ENCODE measurements around the gene DOCK10.

DOCK10 gene

GRCh38 chr2:224892574-224893204 is 149.6 kb downstream of the DOCK10 start:
- no peaks in the 10 kb centered on the region for H3K79me2 ChIP-seq (ENCODE audit: insufficient read depth, low read length)
- no peak for DNase-seq
- no peaks in the 10 kb centered on the region for H4K20me1 ChIP-seq (ENCODE audit: insufficient read depth, low read length)
- no peak overlapping the region for H3K9ac ChIP-seq (ENCODE audit: low read depth, low read length)
- H2AFZ ChIP-seq (ENCODE audit: low read depth, low read length): no peak overlapping the region
- no peak overlapping the region for H3K4me3 ChIP-seq (ENCODE audit: low read depth in 1 of 2, low read length in 2 of 2)
- no peak for TF ChIP-seq CTCF (IDR thresholded peaks at IDR 0.05; ENCODE audit: borderline replicate concordance, extremely low read depth, low read length, poor library complexity, severe bottlenecking)
- no peak for TF ChIP-seq EZH2 (IDR thresholded peaks at IDR 0.05; ENCODE audit: borderline replicate concordance, low read depth, low read length, severe bottlenecking)
- H3K27me3 ChIP-seq (ENCODE audit: insufficient read depth, low read length, poor library complexity): no peaks in the 10 kb centered on the region
- peaks cover 52% of the 10 kb centered on the region for H3K36me3 ChIP-seq (ENCODE audit: insufficient read depth, low read length)
- no peaks in the 10 kb centered on the region for H3K9me3 ChIP-seq (ENCODE audit: insufficient read depth, low read length, severe bottlenecking)
- no peak overlapping the region for H3K27ac ChIP-seq (ENCODE audit: low read length)
- H3K4me2 ChIP-seq (ENCODE audit: insufficient read depth, low read length): no peak overlapping the region
- no peaks in the 10 kb centered on the region for H3K4me1 ChIP-seq (ENCODE audit: insufficient read depth, low read length)
- no peak for ATAC-seq (ENCODE audit: insufficient read depth, low read depth)

- Histone ChIP-seq H3K27ac (ENCODE audit: low read length) (no peak overlapping the region), H3K4me1 (ENCODE audit: insufficient read depth, low read length) (no peaks in the 10 kb centered on the region), H3K4me2 (ENCODE audit: insufficient read depth, low read length) (no peak overlapping the region), H4K20me1 (ENCODE audit: insufficient read depth, low read length) (no peaks in the 10 kb centered on the region), H3K9ac (ENCODE audit: low read depth, low read length) (no peak overlapping the region), H3K4me3 (ENCODE audit: low read depth in 1 of 2, low read length in 2 of 2) (no peak overlapping the region), H3K36me3 (ENCODE audit: insufficient read depth, low read length) (peaks cover 54% of the 10 kb centered on the region), H3K79me2 (ENCODE audit: insufficient read depth, low read length) (no peaks in the 10 kb centered on the region), H3K9me3 (ENCODE audit: insufficient read depth, low read length, severe bottlenecking) (no peaks in the 10 kb centered on the region), H2AFZ (ENCODE audit: low read depth, low read length) (no peak overlapping the region), H3K27me3 (ENCODE audit: insufficient read depth, low read length, poor library complexity) (no peaks in the 10 kb centered on the region)
- ATAC-seq (ENCODE audit: insufficient read depth, low read depth) (no peak), DNase-seq (no peak)
- TF ChIP-seq CTCF (IDR thresholded peaks at IDR 0.05; ENCODE audit: borderline replicate concordance, extremely low read depth, low read length, poor library complexity, severe bottlenecking): no peak
- no peak for TF ChIP-seq EZH2 (IDR thresholded peaks at IDR 0.05; ENCODE audit: borderline replicate concordance, low read depth, low read length, severe bottlenecking)
These were observed 151.9 kb downstream of the DOCK10 start for GRCh38 chr2:224890372-224890771.

GRCh38 chr2:224887141-224887540 is 155.1 kb downstream of the DOCK10 start:
- Histone ChIP-seq H3K9ac (ENCODE audit: low read depth, low read length) (no peak overlapping the region), H3K27ac (ENCODE audit: low read length) (no peak overlapping the region), H3K79me2 (ENCODE audit: insufficient read depth, low read length) (no peaks in the 10 kb centered on the region), H4K20me1 (ENCODE audit: insufficient read depth, low read length) (no peaks in the 10 kb centered on the region), H3K4me2 (ENCODE audit: insufficient read depth, low read length) (no peak overlapping the region), H3K36me3 (ENCODE audit: insufficient read depth, low read length) (peaks cover 59% of the 10 kb centered on the region), H3K4me3 (ENCODE audit: low read depth in 1 of 2, low read length in 2 of 2) (no peak overlapping the region), H3K9me3 (ENCODE audit: insufficient read depth, low read length, severe bottlenecking) (no peaks in the 10 kb centered on the region), H2AFZ (ENCODE audit: low read depth, low read length) (no peak overlapping the region), H3K4me1 (ENCODE audit: insufficient read depth, low read length) (no peaks in the 10 kb centered on the region), H3K27me3 (ENCODE audit: insufficient read depth, low read length, poor library complexity) (no peaks in the 10 kb centered on the region)
- no peak for ATAC-seq (ENCODE audit: insufficient read depth, low read depth)
- TF ChIP-seq EZH2 (IDR thresholded peaks at IDR 0.05; ENCODE audit: borderline replicate concordance, low read depth, low read length, severe bottlenecking): no peak
- TF ChIP-seq CTCF (IDR thresholded peaks at IDR 0.05; ENCODE audit: borderline replicate concordance, extremely low read depth, low read length, poor library complexity, severe bottlenecking): peak; percentile 9
- DNase-seq: no peak

Data from DND-41 (cell line).